ENCODE results near the gene SLC35F5.
A peak's percentile ranks its signal among the peaks of the same experiment; 100 is the strongest.

The SLC35F5 gene

GRCh38 chr2:113756355-113757137 lies at the start of gene SLC35F5:
TSS of gene SLC35F5 (minus strand) at chr2:113756642. CDS start at chr2:113756409, 233 bp downstream.
- H3K4me3 ChIP-seq (ENCODE audit: low read depth, low read length) = peak within 1 kb of the TSS; percentile 93
- TF ChIP-seq, protein P1, sequence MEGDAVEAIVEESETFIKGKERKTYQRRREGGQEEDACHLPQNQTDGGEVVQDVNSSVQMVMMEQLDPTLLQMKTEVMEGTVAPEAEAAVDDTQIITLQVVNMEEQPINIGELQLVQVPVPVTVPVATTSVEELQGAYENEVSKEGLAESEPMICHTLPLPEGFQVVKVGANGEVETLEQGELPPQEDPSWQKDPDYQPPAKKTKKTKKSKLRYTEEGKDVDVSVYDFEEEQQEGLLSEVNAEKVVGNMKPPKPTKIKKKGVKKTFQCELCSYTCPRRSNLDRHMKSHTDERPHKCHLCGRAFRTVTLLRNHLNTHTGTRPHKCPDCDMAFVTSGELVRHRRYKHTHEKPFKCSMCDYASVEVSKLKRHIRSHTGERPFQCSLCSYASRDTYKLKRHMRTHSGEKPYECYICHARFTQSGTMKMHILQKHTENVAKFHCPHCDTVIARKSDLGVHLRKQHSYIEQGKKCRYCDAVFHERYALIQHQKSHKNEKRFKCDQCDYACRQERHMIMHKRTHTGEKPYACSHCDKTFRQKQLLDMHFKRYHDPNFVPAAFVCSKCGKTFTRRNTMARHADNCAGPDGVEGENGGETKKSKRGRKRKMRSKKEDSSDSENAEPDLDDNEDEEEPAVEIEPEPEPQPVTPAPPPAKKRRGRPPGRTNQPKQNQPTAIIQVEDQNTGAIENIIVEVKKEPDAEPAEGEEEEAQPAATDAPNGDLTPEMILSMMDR (conservative IDR thresholded peaks at IDR 0.05; ENCODE audit: low read depth, low read length) = no peak
- DNase-seq (ENCODE audit: low read depth) = peak; percentile 92

DNA sequence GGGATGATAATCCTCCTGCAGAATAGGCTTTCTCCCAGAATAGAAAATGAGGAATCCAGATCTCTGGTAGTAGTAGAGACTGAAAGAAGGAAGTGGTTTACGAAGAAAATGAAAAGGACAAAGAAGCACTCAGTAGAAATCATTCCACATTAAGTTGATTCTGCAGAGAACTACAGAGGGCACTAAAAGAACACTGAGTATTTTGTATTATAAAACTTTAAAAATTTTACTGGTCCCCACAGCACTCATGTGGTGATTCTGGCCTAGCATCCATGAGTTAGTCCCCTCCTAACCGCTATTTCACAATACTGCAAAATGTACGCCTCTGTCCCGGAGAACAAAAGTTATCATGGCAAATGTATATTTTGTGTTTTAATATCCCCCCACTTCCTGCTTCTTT lies 42.9 kb upstream of the SLC35F5 start:
- no peak for DNase-seq (ENCODE audit: low read depth)
- TF ChIP-seq, protein P1 (conservative IDR thresholded peaks at IDR 0.05; ENCODE audit: low read depth, low read length) = peak; percentile 24
- no peak overlapping the region for H3K4me3 ChIP-seq (ENCODE audit: low read depth, low read length)

GRCh38 chr2:113797237-113797636 lies 40.8 kb upstream of the SLC35F5 start:
- no peak overlapping the region for H3K4me3 ChIP-seq (ENCODE audit: low read depth, low read length)
- DNase-seq (ENCODE audit: low read depth) = no peak
- TF ChIP-seq, protein P1 (conservative IDR thresholded peaks at IDR 0.05; ENCODE audit: low read depth, low read length) = no peak

DNA sequence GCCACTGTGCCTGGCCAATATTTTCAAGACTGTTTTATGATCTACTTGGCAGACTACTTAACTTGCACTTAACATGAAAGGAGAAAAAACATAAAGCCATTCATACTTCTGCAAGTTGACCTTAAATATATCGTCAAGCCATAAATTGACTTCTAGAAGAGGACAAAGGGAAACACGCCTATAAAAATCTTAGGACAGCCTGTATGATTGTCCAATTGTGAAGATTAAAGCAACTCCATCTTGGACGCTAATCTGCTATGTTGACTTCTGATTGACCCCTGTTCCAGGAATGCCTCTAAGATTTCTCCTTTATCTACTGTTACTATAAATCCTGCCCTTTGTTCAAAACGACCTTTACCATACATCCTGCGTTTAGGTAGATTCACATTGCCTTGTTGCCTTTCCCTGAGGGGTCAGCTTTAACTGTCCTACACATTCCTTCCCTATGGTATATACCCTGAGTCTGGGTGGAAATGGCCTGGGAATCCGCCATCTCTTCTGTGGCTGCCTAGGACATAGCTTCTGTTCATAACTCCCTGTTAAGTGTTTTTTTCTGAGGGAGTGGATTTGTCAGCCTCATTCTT lies 40.2 kb upstream of the SLC35F5 start:
- no peak for DNase-seq (ENCODE audit: low read depth)
- TF ChIP-seq, protein P1 (conservative IDR thresholded peaks at IDR 0.05; ENCODE audit: low read depth, low read length) = no peak
- H3K4me3 ChIP-seq (ENCODE audit: low read depth, low read length) = no peak overlapping the region

DNA sequence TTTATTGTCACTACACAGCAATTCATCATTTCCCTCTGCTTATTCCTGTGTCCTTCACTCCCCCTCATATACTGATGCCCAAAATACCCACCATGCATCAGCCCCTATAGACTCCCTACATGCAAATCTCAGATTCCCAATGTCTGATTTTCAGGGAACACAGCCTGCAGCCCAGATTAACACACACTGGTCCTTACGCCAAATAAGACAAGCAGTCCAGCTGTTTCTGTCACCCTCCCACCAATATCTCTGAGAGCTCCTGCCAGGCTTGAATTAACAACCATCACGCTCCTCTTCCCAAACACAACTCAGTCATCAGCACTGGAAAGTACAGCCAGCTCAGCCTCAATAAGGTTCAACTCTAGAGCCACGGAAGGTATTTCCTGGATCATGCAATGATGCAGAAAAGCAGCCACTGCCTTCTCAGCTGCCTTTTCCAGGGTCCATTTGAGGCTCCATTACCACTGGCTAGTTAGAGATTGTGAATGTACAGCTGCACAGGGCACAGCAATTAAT lies 39.0 kb upstream of the SLC35F5 start:
- DNase-seq (ENCODE audit: low read depth) = peak; percentile 55
- no peak overlapping the region for H3K4me3 ChIP-seq (ENCODE audit: low read depth, low read length)
- TF ChIP-seq, protein P1 (conservative IDR thresholded peaks at IDR 0.05; ENCODE audit: low read depth, low read length) = no peak

DNA sequence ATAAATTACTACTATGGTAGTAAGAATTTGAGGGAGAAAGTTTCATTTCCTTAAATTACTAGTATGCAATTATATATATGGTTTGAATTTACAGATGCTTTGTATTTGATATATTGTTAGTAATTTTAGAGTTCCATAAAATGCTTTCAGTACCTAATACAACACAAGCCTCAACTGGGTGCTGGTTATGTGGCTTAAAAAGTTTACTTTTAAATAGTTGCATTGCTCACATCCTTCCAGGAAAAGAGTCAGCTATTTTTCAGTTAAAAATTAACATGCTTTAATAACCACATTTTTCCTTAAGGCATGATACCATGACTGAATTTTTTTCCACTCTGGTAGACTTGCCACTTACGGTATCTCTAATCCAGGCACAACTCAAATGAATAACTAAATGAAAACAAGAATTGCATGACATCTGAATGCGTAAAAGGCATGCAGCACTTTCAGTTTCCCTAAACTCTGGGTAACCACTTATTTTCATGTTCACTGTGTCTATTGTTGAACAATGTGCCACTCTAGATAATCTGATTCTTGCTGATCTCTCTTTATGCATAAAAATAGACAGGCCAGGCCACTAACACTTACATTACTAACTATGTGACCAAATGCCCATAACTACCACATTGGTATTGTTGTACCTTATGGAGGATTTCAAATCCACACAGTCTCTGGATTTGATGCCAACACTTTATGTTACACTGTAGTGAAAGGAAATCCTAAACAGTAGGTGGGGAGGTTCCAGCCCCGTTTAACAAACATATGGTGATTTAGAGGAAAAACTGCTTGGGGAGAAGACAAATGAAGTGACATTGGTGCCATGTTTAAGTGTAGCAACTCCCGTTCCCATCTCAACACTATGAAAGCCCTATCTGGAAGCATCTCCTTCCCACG lies 35.5 kb upstream of the SLC35F5 start:
- TF ChIP-seq, protein P1 (conservative IDR thresholded peaks at IDR 0.05; ENCODE audit: low read depth, low read length) = no peak
- no peak overlapping the region for H3K4me3 ChIP-seq (ENCODE audit: low read depth, low read length)
- DNase-seq (ENCODE audit: low read depth) = no peak
